ENCODE results near the gene CXCL12.
A peak's percentile ranks its signal among the peaks of the same experiment; 100 is the strongest.

CXCL12 gene

DNA sequence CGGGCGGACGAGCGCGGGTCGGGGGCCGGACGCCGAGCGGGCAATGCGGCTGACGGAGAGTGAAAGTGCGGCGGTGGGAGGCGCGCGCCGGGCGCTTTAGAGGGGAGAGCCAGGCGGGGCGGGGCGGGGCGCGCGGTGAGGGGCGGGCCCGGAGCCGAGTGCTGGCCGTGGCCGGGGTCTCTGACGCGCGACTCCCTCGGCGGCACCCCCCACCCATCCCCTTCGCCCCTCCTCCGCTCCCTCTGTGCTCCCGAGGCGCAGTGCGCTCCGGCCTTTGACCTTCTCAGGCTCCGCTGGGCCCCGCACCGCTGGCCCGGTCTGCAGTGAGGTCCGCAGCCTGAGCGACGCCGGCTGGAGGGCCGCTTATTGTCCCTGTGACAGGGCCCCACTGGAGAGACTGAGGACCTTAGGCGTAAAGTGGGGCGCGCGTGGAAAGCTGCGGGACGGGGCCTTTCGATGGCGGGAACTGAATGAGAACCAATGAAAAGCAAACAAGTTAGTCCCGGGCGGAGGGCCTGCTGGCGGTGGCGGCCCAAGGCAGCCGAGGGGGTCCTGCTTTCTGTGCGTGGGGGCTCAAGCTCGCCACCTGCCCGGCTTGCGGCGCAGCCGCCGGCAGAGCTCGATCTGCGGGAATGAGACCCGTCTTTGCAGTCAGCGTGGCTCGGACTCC is at the start of gene CXCL12:
Gene CXCL12 (minus strand): TSS at position 72 of the 670 bp plus-strand sequence. CDS start 92 bp downstream, outside the sequence.
- Histone ChIP-seq H3K36me3 (no peaks in the 10 kb centered on the region), H3K27me3 (no peaks in the 10 kb centered on the region), H3K4me3 (peak within 1 kb of the TSS; percentile 69 to 73), H3K4me1 (peaks cover 0 to 56% (median 36%) of the 10 kb centered on the region in 4 donors), H3K27ac (peak within 1 kb of the TSS; percentile 57 to 66), H3K9me3 (no peaks in the 10 kb centered on the region)
- peak; percentile 32 to 65 for DNase-seq
- no peak for TF ChIP-seq CTCF (IDR thresholded peaks at IDR 0.05)
- intact Hi-C loops (cut with DNase I; ENCODE audit: low total_unique reads), result loop anchor here (5.0 to 10.0 kb wide), 2 partner anchors 330 to 693 kb away; no protein-coding TSS in a partner anchor

DNA sequence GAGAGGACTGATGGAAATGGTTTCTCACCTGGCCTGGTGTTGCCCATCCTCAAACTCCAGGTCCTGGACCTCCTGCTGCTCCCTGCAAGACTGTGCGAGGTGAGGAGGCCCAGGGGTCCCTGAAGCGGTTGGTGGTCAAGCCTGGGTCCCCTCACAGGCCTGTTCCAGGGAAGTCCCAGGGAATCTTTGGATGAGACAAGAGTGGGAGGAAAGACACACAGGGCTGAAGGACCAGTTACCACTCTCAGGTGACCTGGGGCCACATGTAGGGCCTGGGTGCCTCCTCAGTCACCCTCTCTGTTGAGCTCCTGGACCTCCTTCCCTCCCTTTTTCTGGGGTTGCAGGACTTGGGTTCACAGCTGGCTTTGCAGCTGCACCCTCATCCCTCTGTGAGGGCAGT is 42.6 kb upstream of the CXCL12 start:
- H3K4me3 ChIP-seq, result no peak overlapping the region
- intact Hi-C loops (cut with DNase I; ENCODE audit: low total_unique reads), result no loop called here
- H3K4me1 ChIP-seq, result no peaks in the 10 kb centered on the region
- no peaks in the 10 kb centered on the region for H3K36me3 ChIP-seq
- H3K27me3 ChIP-seq, result no peaks in the 10 kb centered on the region
- TF ChIP-seq CTCF (IDR thresholded peaks at IDR 0.05), result no peak
- no peak for DNase-seq
- H3K27ac ChIP-seq, result no peak overlapping the region
- H3K9me3 ChIP-seq, result peaks cover 0 to 6% (median 0%) of the 10 kb centered on the region in 3 donors

DNA sequence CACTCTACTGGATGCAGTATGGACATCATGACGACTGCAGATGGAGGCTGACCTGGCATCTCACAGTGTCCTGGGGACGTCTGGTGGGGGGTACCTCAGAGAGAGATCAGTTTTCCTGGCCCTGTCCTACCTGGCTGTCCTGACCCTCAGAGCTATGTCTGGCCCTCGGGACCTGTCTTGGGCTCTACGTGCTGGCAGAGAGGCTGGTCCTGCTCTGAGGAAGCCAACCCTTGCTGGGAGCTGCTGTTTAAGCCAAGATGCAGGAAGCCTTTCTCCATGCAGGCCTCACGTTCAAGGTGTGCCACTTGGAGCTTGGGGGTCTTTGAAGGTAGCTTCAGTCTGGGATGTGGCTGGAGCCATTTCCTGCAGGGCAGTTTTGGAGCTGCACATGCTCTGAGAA is 42.1 kb upstream of the CXCL12 start:
- intact Hi-C loops (cut with DNase I; ENCODE audit: low total_unique reads), result no loop called here
- Histone ChIP-seq H3K36me3 (no peaks in the 10 kb centered on the region), H3K9me3 (peaks cover 0 to 5% (median 0%) of the 10 kb centered on the region in 3 donors), H3K4me1 (no peaks in the 10 kb centered on the region), H3K27me3 (no peaks in the 10 kb centered on the region), H3K27ac (no peak overlapping the region), H3K4me3 (no peak overlapping the region)
- no peak for DNase-seq
- TF ChIP-seq CTCF (IDR thresholded peaks at IDR 0.05), result no peak

GRCh38 chr10:44426247-44427034 is 41.5 kb upstream of the CXCL12 start:
- Histone ChIP-seq H3K4me1 (no peaks in the 10 kb centered on the region), H3K27ac (no peak overlapping the region), H3K4me3 (no peak overlapping the region), H3K36me3 (no peaks in the 10 kb centered on the region), H3K27me3 (no peaks in the 10 kb centered on the region), H3K9me3 (peaks cover 0 to 5% (median 0%) of the 10 kb centered on the region in 3 donors)
- TF ChIP-seq CTCF (IDR thresholded peaks at IDR 0.05), result no peak
- intact Hi-C loops (cut with DNase I; ENCODE audit: low total_unique reads), result no loop called here
- no peak for DNase-seq

- no peak overlapping the region for H3K27ac ChIP-seq
- intact Hi-C loops (cut with DNase I; ENCODE audit: low total_unique reads), result no loop called here
- no peaks in the 10 kb centered on the region for H3K4me1 ChIP-seq
- H3K9me3 ChIP-seq, result peaks cover 0 to 5% (median 0%) of the 10 kb centered on the region in 3 donors
- no peak for DNase-seq
- no peak overlapping the region for H3K4me3 ChIP-seq
- H3K36me3 ChIP-seq, result no peaks in the 10 kb centered on the region
- TF ChIP-seq CTCF (IDR thresholded peaks at IDR 0.05), result no peak
- no peaks in the 10 kb centered on the region for H3K27me3 ChIP-seq
Observed at GRCh38 chr10:44425466-44425865, 40.6 kb upstream of the CXCL12 start.

Data from tibial artery (tissue), 4 donors.